ENCODE measurements around the gene OSBPL2. TPM values are rescaled to one million over a fixed set of nuclear protein-coding genes. Genes with fewer than 3 reads are reported as not detected.

Gene OSBPL2
- total and polyA plus RNA-seq, 7 donors: 9.6 to 30.9 (median 22.8) TPM

GRCh38 chr20:62289131-62289530 lies 50.8 kb downstream of the OSBPL2 start:
- no peak for DNase-seq
- intact Hi-C loops (cut with DNase I): no loop called here
- Histone ChIP-seq H3K9me3 (no peaks in the 10 kb centered on the region), H3K27ac (no peak overlapping the region), H3K4me3 (no peak overlapping the region), H3K36me3 (ENCODE audit: insufficient read depth in 1 of 2, low read depth in 1 of 2) (peaks cover 4 to 95% of the 10 kb centered on the region in 2 donors), H3K4me1 (no peaks in the 10 kb centered on the region), H3K27me3 (ENCODE audit: insufficient read depth in 3 of 3, low read length in 2 of 3) (no peaks in the 10 kb centered on the region)
- ATAC-seq: no peak
- WGBS, 3 donors: 83 to 90% (median 89%) methylated on average over 14 of the region's 14 CpGs
- TF ChIP-seq CTCF (IDR thresholded peaks at IDR 0.05): no peak

GRCh38 chr20:62289898-62290297 lies 51.6 kb downstream of the OSBPL2 start:
- Histone ChIP-seq H3K9me3 (no peaks in the 10 kb centered on the region), H3K4me3 (no peak overlapping the region), H3K27me3 (ENCODE audit: insufficient read depth in 3 of 3, low read length in 2 of 3) (no peaks in the 10 kb centered on the region), H3K27ac (no peak overlapping the region), H3K4me1 (no peaks in the 10 kb centered on the region), H3K36me3 (ENCODE audit: insufficient read depth in 1 of 2, low read depth in 1 of 2) (peaks cover 4 to 93% of the 10 kb centered on the region in 2 donors)
- no peak for DNase-seq
- ATAC-seq: no peak
- intact Hi-C loops (cut with DNase I): no loop called here
- TF ChIP-seq CTCF (IDR thresholded peaks at IDR 0.05): no peak
- WGBS, 3 donors: 89 to 94% (median 89%) methylated on average over 8 of the region's 8 CpGs

- Histone ChIP-seq H3K27me3 (ENCODE audit: insufficient read depth in 3 of 3, low read length in 2 of 3) (no peaks in the 10 kb centered on the region), H3K4me3 (no peak overlapping the region), H3K36me3 (ENCODE audit: insufficient read depth in 1 of 2, low read depth in 1 of 2) (peaks cover 4 to 93% of the 10 kb centered on the region in 2 donors), H3K27ac (no peak overlapping the region), H3K9me3 (no peaks in the 10 kb centered on the region), H3K4me1 (no peaks in the 10 kb centered on the region)
- 94 to 97% (median 94%) methylated on average over 29 of the region's 29 CpGs for WGBS, 3 donors
- intact Hi-C loops (cut with DNase I): no loop called here
- ATAC-seq (peak in 1 of 4 donors; percentile 9), DNase-seq (no peak)
- no peak for TF ChIP-seq CTCF (IDR thresholded peaks at IDR 0.05)
Measured at GRCh38 chr20:62291251-62292066, 53.1 kb downstream of the OSBPL2 start.

GRCh38 chr20:62292108-62292507 lies 53.8 kb downstream of the OSBPL2 start:
- ATAC-seq: no peak
- TF ChIP-seq CTCF (IDR thresholded peaks at IDR 0.05): no peak
- WGBS, 3 donors: 88 to 93% (median 89%) methylated on average over 11 of the region's 11 CpGs
- Histone ChIP-seq H3K27me3 (ENCODE audit: insufficient read depth in 3 of 3, low read length in 2 of 3) (no peaks in the 10 kb centered on the region), H3K36me3 (ENCODE audit: insufficient read depth in 1 of 2, low read depth in 1 of 2) (peaks cover 4 to 93% of the 10 kb centered on the region in 2 donors), H3K27ac (no peak overlapping the region), H3K4me3 (no peak overlapping the region), H3K4me1 (no peaks in the 10 kb centered on the region), H3K9me3 (no peaks in the 10 kb centered on the region)
- no peak for DNase-seq
- intact Hi-C loops (cut with DNase I): no loop called here

Measured in psoas muscle (tissue), 8 donors.